ENCODE results near the gene B3GNT7.
A peak's percentile ranks its signal among the peaks of the same experiment; 100 is the strongest.

The B3GNT7 gene

DNA sequence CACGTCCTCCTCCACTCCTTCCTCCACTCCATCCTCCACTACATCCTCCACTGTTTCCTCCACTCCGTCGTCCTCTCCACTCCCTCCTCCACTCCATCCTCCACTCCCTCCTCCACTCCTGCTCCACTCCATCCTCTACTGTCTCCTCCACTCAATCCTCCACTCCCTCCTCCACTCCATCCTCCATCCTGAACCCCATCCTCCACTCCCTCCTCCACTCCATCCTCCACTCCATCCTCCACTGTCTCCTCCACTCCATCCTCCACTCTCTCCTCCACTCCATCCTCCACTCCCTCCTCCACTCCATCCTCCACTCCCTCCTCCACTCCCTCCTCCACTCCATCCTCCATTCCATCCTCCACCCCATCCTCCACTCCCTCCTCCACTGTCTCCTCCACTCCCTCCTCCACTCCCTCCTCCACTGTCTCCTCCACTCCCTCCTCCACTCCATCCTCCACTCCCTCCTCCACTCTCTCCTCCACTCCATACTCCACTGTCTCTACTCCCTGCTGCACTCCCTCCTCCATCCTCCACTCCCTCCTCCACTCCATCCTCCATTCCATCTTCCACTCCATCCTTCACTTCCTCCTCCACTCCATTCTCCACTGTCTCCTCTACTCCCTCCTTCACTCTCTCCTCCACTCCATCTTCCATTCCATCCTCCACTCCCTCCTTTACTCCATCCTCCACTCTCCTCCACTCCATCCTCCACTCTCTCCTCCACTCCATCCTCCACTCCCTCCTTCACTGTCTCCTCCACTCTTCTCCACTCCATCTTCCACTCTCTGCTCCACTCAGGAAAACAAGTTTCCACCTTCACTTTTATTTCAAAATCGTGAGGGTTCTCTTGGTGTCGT, 14.3 kb upstream of the B3GNT7 start:
- Histone ChIP-seq H2AK5ac (ENCODE audit: low read depth, low read length) (no peak overlapping the region), H2AFZ (ENCODE audit: low read length) (no peak overlapping the region), H3K4me1 (ENCODE audit: control insufficient read depth in 2 of 2, insufficient read depth in 1 of 2, low read depth in 1 of 2, low read length in 2 of 2) (peaks cover 3 to 12% of the 10 kb centered on the region in 2 donors), H2BK12ac (ENCODE audit: low read length) (no peak overlapping the region), H3K4me2 (ENCODE audit: insufficient read depth, low read length, poor library complexity, severe bottlenecking) (no peak overlapping the region), H3K9me3 (replicated peaks in 1 of 2; ENCODE audit: control insufficient read depth in 2 of 2, insufficient read depth in 1 of 2, low read depth in 1 of 2, low read length in 2 of 2) (peaks cover 0 to 8% of the 10 kb centered on the region in 2 donors), H3K4me3 (ENCODE audit: low read length in 2 of 2) (no peak overlapping the region), H3K4ac (ENCODE audit: low read length) (no peak overlapping the region), H2BK5ac (ENCODE audit: low read length) (no peak overlapping the region), H3K79me1 (ENCODE audit: low read depth, low read length) (no peaks in the 10 kb centered on the region), H3K36me3 (replicated peaks in 1 of 2; ENCODE audit: control insufficient read depth in 2 of 2, insufficient read depth in 2 of 2, low read length in 2 of 2) (no peaks in the 10 kb centered on the region), H3K18ac (ENCODE audit: low read length) (no peak overlapping the region), H3K14ac (ENCODE audit: low read length) (no peak overlapping the region), H3K27ac (replicated peaks; ENCODE audit: low read length) (no peak overlapping the region), H4K91ac (ENCODE audit: low read depth, low read length, poor library complexity) (no peak overlapping the region), H4K8ac (ENCODE audit: low read depth, low read length) (no peak overlapping the region), H3K23ac (ENCODE audit: low read depth, low read length, poor library complexity) (peak overlapping the region; percentile 50), H2BK15ac (ENCODE audit: low read length) (no peak overlapping the region), H3K27me3 (ENCODE audit: control insufficient read depth in 3 of 3, insufficient read depth in 3 of 3, low read depth in 1 of 3, low read length in 3 of 3) (no peaks in the 10 kb centered on the region), H3K9ac (ENCODE audit: low read depth, low read length, poor library complexity) (no peak overlapping the region), H2BK120ac (ENCODE audit: low read depth, low read length) (no peak overlapping the region)
- DNase-seq (ENCODE audit: low spot score), result no peak
- WGBS, 2 donors (ENCODE audit: extremely low coverage in 2 of 2, insufficient read length in 2 of 2, insufficient replicate concordance in 1 of 2), result 100% methylated on average over 2 to 3 of the region's 5 CpGs

DNA sequence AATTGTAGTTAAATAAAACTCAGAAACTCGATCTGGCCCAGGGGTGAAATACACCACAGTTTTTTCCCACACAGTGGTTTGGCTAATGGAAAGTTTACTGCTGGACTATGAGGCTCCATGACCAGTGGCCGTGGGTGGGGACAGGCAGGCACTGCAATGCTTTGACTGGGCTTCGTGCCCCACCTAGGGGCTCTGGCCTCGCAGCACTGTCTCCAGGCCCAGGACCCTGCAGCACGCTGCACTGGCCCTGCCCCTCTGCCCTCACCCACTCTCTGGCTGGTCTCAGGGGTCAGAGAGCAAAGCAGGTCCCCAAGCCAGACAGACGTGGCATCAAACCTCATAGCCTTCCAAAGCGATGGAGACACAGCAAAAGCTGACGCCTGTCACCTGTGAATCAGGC, 13.4 kb upstream of the B3GNT7 start:
- Histone ChIP-seq H3K27ac (replicated peaks; ENCODE audit: low read length) (no peak overlapping the region), H2AK5ac (ENCODE audit: low read depth, low read length) (no peak overlapping the region), H3K23ac (ENCODE audit: low read depth, low read length, poor library complexity) (no peak overlapping the region), H4K8ac (ENCODE audit: low read depth, low read length) (no peak overlapping the region), H2BK12ac (ENCODE audit: low read length) (no peak overlapping the region), H3K79me1 (ENCODE audit: low read depth, low read length) (no peaks in the 10 kb centered on the region), H2BK15ac (ENCODE audit: low read length) (no peak overlapping the region), H4K91ac (ENCODE audit: low read depth, low read length, poor library complexity) (no peak overlapping the region), H3K9me3 (replicated peaks in 1 of 2; ENCODE audit: control insufficient read depth in 2 of 2, insufficient read depth in 1 of 2, low read depth in 1 of 2, low read length in 2 of 2) (peaks cover 0 to 8% of the 10 kb centered on the region in 2 donors), H3K9ac (ENCODE audit: low read depth, low read length, poor library complexity) (no peak overlapping the region), H3K14ac (ENCODE audit: low read length) (no peak overlapping the region), H3K4me1 (ENCODE audit: control insufficient read depth in 2 of 2, insufficient read depth in 1 of 2, low read depth in 1 of 2, low read length in 2 of 2) (peaks cover 3 to 9% of the 10 kb centered on the region in 2 donors), H2AFZ (ENCODE audit: low read length) (no peak overlapping the region), H3K4me2 (ENCODE audit: insufficient read depth, low read length, poor library complexity, severe bottlenecking) (no peak overlapping the region), H3K18ac (ENCODE audit: low read length) (peak overlapping the region; percentile 45), H3K4ac (ENCODE audit: low read length) (no peak overlapping the region), H3K4me3 (ENCODE audit: low read length in 2 of 2) (no peak overlapping the region), H2BK120ac (ENCODE audit: low read depth, low read length) (no peak overlapping the region), H2BK5ac (ENCODE audit: low read length) (no peak overlapping the region), H3K27me3 (ENCODE audit: control insufficient read depth in 3 of 3, insufficient read depth in 3 of 3, low read depth in 1 of 3, low read length in 3 of 3) (no peaks in the 10 kb centered on the region), H3K36me3 (replicated peaks in 1 of 2; ENCODE audit: control insufficient read depth in 2 of 2, insufficient read depth in 2 of 2, low read length in 2 of 2) (no peaks in the 10 kb centered on the region)
- no peak for DNase-seq (ENCODE audit: low spot score)
- no CpG with 5 or more reads among the region's 8 CpGs for WGBS, 2 donors (ENCODE audit: extremely low coverage in 2 of 2, insufficient read length in 2 of 2, insufficient replicate concordance in 1 of 2)

DNA sequence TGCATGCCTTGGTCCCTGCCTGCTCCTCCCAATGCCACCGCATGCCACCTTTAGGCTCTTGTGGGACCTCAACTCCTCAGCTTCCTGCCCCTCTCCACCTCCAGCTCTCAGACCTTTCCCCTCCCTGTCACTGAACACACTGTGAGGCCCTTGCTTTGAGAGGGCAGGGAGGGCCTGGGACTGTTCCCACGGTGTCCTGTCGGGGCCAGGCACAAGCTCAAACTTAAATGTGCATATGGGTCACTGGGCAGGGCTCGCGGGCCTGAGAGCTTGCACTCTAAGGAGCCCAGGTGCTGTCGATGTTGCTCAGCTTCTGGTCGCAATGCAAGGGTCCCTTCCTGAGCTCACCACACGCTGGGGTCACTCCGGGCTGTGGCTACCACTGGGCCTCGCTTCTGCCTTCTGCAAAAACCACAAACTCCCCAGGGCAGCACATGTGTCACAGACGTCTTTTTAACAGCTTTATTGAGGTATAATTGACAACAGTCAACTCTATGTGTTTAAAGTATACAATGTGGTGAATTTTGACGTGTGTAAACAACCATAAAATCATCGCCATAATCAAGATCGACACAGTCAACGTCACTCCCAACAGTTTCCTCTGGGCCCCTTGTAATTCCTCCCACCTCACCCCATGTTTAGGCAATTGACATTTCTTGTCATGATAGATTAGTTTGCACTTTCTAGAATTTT, 11.9 kb upstream of the B3GNT7 start:
- Histone ChIP-seq H3K23ac (ENCODE audit: low read depth, low read length, poor library complexity) (peak overlapping the region; percentile 31), H3K27me3 (ENCODE audit: control insufficient read depth in 3 of 3, insufficient read depth in 3 of 3, low read depth in 1 of 3, low read length in 3 of 3) (no peaks in the 10 kb centered on the region), H4K8ac (ENCODE audit: low read depth, low read length) (no peak overlapping the region), H3K36me3 (replicated peaks in 1 of 2; ENCODE audit: control insufficient read depth in 2 of 2, insufficient read depth in 2 of 2, low read length in 2 of 2) (no peaks in the 10 kb centered on the region), H3K27ac (replicated peaks; ENCODE audit: low read length) (no peak overlapping the region), H3K79me1 (ENCODE audit: low read depth, low read length) (no peaks in the 10 kb centered on the region), H3K4me2 (ENCODE audit: insufficient read depth, low read length, poor library complexity, severe bottlenecking) (no peak overlapping the region), H2AFZ (ENCODE audit: low read length) (no peak overlapping the region), H2BK5ac (ENCODE audit: low read length) (peak overlapping the region; percentile 11), H3K4me3 (ENCODE audit: low read length in 2 of 2) (no peak overlapping the region), H4K91ac (ENCODE audit: low read depth, low read length, poor library complexity) (no peak overlapping the region), H3K4ac (ENCODE audit: low read length) (no peak overlapping the region), H2BK15ac (ENCODE audit: low read length) (no peak overlapping the region), H2BK120ac (ENCODE audit: low read depth, low read length) (no peak overlapping the region), H3K9me3 (replicated peaks in 1 of 2; ENCODE audit: control insufficient read depth in 2 of 2, insufficient read depth in 1 of 2, low read depth in 1 of 2, low read length in 2 of 2) (peaks cover 0 to 8% of the 10 kb centered on the region in 2 donors), H3K18ac (ENCODE audit: low read length) (no peak overlapping the region), H3K14ac (ENCODE audit: low read length) (peak overlapping the region; percentile 14), H2BK12ac (ENCODE audit: low read length) (no peak overlapping the region), H3K9ac (ENCODE audit: low read depth, low read length, poor library complexity) (peak overlapping the region; percentile 3), H3K4me1 (ENCODE audit: control insufficient read depth in 2 of 2, insufficient read depth in 1 of 2, low read depth in 1 of 2, low read length in 2 of 2) (peaks cover 3 to 7% of the 10 kb centered on the region in 2 donors), H2AK5ac (ENCODE audit: low read depth, low read length) (peak overlapping the region; percentile 14)
- no CpG with 5 or more reads among the region's 15 CpGs for WGBS, 2 donors (ENCODE audit: extremely low coverage in 2 of 2, insufficient read length in 2 of 2, insufficient replicate concordance in 1 of 2)
- no peak for DNase-seq (ENCODE audit: low spot score)

DNA sequence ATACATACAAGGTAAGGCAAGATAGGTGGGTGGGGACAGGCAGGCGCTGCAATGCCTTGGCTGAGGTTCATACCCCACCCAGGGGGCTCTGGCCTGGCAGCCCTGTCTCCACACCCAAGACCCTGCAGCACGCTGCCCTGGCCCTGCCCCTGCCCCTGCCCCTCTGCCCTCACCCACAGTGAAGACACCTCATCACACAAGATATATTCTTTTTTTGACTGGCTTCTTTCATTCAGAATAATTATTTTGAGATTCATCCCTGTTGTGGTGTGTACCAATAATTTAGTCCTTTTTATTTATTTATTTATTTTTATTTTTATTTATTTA, 11.4 kb upstream of the B3GNT7 start:
- WGBS, 2 donors (ENCODE audit: extremely low coverage in 2 of 2, insufficient read length in 2 of 2, insufficient replicate concordance in 1 of 2), result no CpG with 5 or more reads among the region's 2 CpGs
- no peak overlapping the region for H3K14ac ChIP-seq (ENCODE audit: low read length)
- peaks cover 0 to 8% of the 10 kb centered on the region in 2 donors for H3K9me3 ChIP-seq (replicated peaks in 1 of 2; ENCODE audit: control insufficient read depth in 2 of 2, insufficient read depth in 1 of 2, low read depth in 1 of 2, low read length in 2 of 2)
- H2BK5ac ChIP-seq (ENCODE audit: low read length), result no peak overlapping the region
- no peak overlapping the region for H2AFZ ChIP-seq (ENCODE audit: low read length)
- H2BK15ac ChIP-seq (ENCODE audit: low read length), result no peak overlapping the region
- no peak overlapping the region for H3K23ac ChIP-seq (ENCODE audit: low read depth, low read length, poor library complexity)
- no peak overlapping the region for H2BK120ac ChIP-seq (ENCODE audit: low read depth, low read length)
- H3K4ac ChIP-seq (ENCODE audit: low read length), result no peak overlapping the region
- H3K36me3 ChIP-seq (replicated peaks in 1 of 2; ENCODE audit: control insufficient read depth in 2 of 2, insufficient read depth in 2 of 2, low read length in 2 of 2), result no peaks in the 10 kb centered on the region
- DNase-seq (ENCODE audit: low spot score), result no peak
- no peak overlapping the region for H4K8ac ChIP-seq (ENCODE audit: low read depth, low read length)
- H3K4me3 ChIP-seq (ENCODE audit: low read length in 2 of 2), result no peak overlapping the region
- no peak overlapping the region for H2AK5ac ChIP-seq (ENCODE audit: low read depth, low read length)
- no peaks in the 10 kb centered on the region for H3K27me3 ChIP-seq (ENCODE audit: control insufficient read depth in 3 of 3, insufficient read depth in 3 of 3, low read depth in 1 of 3, low read length in 3 of 3)
- H4K91ac ChIP-seq (ENCODE audit: low read depth, low read length, poor library complexity), result no peak overlapping the region
- no peaks in the 10 kb centered on the region for H3K79me1 ChIP-seq (ENCODE audit: low read depth, low read length)
- no peak overlapping the region for H3K27ac ChIP-seq (replicated peaks; ENCODE audit: low read length)
- H2BK12ac ChIP-seq (ENCODE audit: low read length), result no peak overlapping the region
- peaks cover 3 to 7% of the 10 kb centered on the region in 2 donors for H3K4me1 ChIP-seq (ENCODE audit: control insufficient read depth in 2 of 2, insufficient read depth in 1 of 2, low read depth in 1 of 2, low read length in 2 of 2)
- H3K4me2 ChIP-seq (ENCODE audit: insufficient read depth, low read length, poor library complexity, severe bottlenecking), result no peak overlapping the region
- H3K9ac ChIP-seq (ENCODE audit: low read depth, low read length, poor library complexity), result no peak overlapping the region
- no peak overlapping the region for H3K18ac ChIP-seq (ENCODE audit: low read length)
